Spinal cord (tissue), 10 donors: ENCODE measurements around the gene POLQ. TPM values are rescaled to one million over a fixed set of nuclear protein-coding genes. Genes with fewer than 3 reads are reported as not detected.
A peak's percentile ranks its signal among the peaks of the same experiment; 100 is the strongest.

Experiments used
- DNase-seq, 6 donors: peaks; one replicate each; pipeline versions ENCODE4 v3.0.0 to v3.0.0-alpha.2; 2013 to 2015; ENCODE audit warnings: low spot score in 6 of 6, low read depth in 4 of 6
- H3K27ac ChIP-seq: one replicate; pipeline ENCODE4 v1.5.1; 2013; ENCODE audit warnings: low read depth, low read length, control low read depth
- H3K27me3 ChIP-seq: one replicate; pipeline ENCODE4 v1.6.1; 2013; ENCODE audit warnings: low read length; ENCODE audit not compliant: control insufficient read depth, insufficient read depth
- H3K36me3 ChIP-seq: one replicate; pipeline ENCODE4 v1.6.1; 2013; ENCODE audit warnings: low read length; ENCODE audit not compliant: control insufficient read depth, insufficient read depth
- H3K4me1 ChIP-seq: one replicate; pipeline ENCODE4 v1.6.1; 2013; ENCODE audit warnings: low read length; ENCODE audit not compliant: control insufficient read depth, insufficient read depth
- H3K4me3 ChIP-seq: one replicate; pipeline ENCODE4 v1.5.1; 2013; ENCODE audit warnings: low read depth, low read length, control low read depth
- H3K9me3 ChIP-seq: one replicate; pipeline ENCODE4 v1.6.1; 2013; ENCODE audit warnings: low read length; ENCODE audit not compliant: control insufficient read depth, insufficient read depth
- WGBS: methylation state at CpG from one replicate; pipeline ENCODE4 v1.1.5; 2013; ENCODE audit warnings: missing lambda C conversion rate; ENCODE audit not compliant: insufficient coverage; 5-methylcytosine and 5-hydroxymethylcytosine counted together
- polyA plus RNA-seq, 2 donors: library from polyadenylated mRNA; unstranded; fragments of 120-200 nt; gene quantifications; one replicate each; pipeline ENCODE4 v1.2.1, GENCODE V29; 2013; ENCODE audit not compliant: insufficient read length in 2 of 2
- total RNA-seq, 2 donors: library from RNA; depleted of rRNA in 1 of 2; stranded (reverse); fragments of 120-200 nt in 1 of 2; fragments of >200 nt in 1 of 2; gene quantifications; one replicate each; pipeline versions ENCODE4 v1.2.3 to v1.2.4, GENCODE V29; 2013 to 2014
- donor health status: healthy.

Gene POLQ
- total and polyA plus RNA-seq, 4 donors, result 2.6 to 3.1 (median 2.8) TPM

GRCh38 chr3:121562148-121562547 is 16.4 kb upstream of the POLQ start:
- Histone ChIP-seq H3K27me3 (no peaks in the 10 kb centered on the region), H3K9me3 (no peaks in the 10 kb centered on the region), H3K4me3 (no peak overlapping the region), H3K4me1 (no peaks in the 10 kb centered on the region), H3K36me3 (no peaks in the 10 kb centered on the region), H3K27ac (no peak overlapping the region)
- DNase-seq, result no peak

GRCh38 chr3:121557426-121557934 is 11.7 kb upstream of the POLQ start:
- Histone ChIP-seq H3K4me3 (no peak overlapping the region), H3K27ac (no peak overlapping the region), H3K27me3 (no peaks in the 10 kb centered on the region), H3K36me3 (no peaks in the 10 kb centered on the region), H3K9me3 (no peaks in the 10 kb centered on the region), H3K4me1 (no peaks in the 10 kb centered on the region)
- no peak for DNase-seq
- WGBS, result no CpG with 5 or more reads among the region's 5 CpGs

- DNase-seq, result no peak
- H3K9me3 ChIP-seq, result no peaks in the 10 kb centered on the region
- WGBS, result no CpG with 5 or more reads among the region's 3 CpGs
- no peak overlapping the region for H3K4me3 ChIP-seq
- H3K36me3 ChIP-seq, result no peaks in the 10 kb centered on the region
- no peaks in the 10 kb centered on the region for H3K4me1 ChIP-seq
- H3K27ac ChIP-seq, result no peak overlapping the region
- H3K27me3 ChIP-seq, result no peaks in the 10 kb centered on the region
These were observed 7.0 kb upstream of the POLQ start for GRCh38 chr3:121552797-121553196.

GRCh38 chr3:121552379-121552778 is 6.6 kb upstream of the POLQ start:
- H3K4me1 ChIP-seq, result no peaks in the 10 kb centered on the region
- H3K27ac ChIP-seq, result no peak overlapping the region
- H3K36me3 ChIP-seq, result no peaks in the 10 kb centered on the region
- no peak for DNase-seq
- 60% methylated on average over 2 of the region's 4 CpGs for WGBS
- no peaks in the 10 kb centered on the region for H3K9me3 ChIP-seq
- H3K4me3 ChIP-seq, result no peak overlapping the region
- H3K27me3 ChIP-seq, result no peaks in the 10 kb centered on the region

GRCh38 chr3:121545049-121545573 is 677 bp downstream of the POLQ start:
- DNase-seq, result no peak
- peaks cover 8% of the 10 kb centered on the region for H3K4me1 ChIP-seq
- WGBS, result 2% methylated on average over 7 of the region's 18 CpGs
- no peaks in the 10 kb centered on the region for H3K9me3 ChIP-seq
- H3K36me3 ChIP-seq, result no peaks in the 10 kb centered on the region
- no peak overlapping the region for H3K27ac ChIP-seq
- no peaks in the 10 kb centered on the region for H3K27me3 ChIP-seq
- peak overlapping the region; percentile 75 for H3K4me3 ChIP-seq

GRCh38 chr3:121542924-121543323 is 2.9 kb downstream of the POLQ start:
- DNase-seq, result no peak
- Histone ChIP-seq H3K27ac (no peak overlapping the region), H3K9me3 (no peaks in the 10 kb centered on the region), H3K4me1 (peaks cover 8% of the 10 kb centered on the region), H3K27me3 (no peaks in the 10 kb centered on the region), H3K4me3 (no peak overlapping the region), H3K36me3 (no peaks in the 10 kb centered on the region)

GRCh38 chr3:121531269-121531668 is 14.5 kb downstream of the POLQ start:
- Histone ChIP-seq H3K27ac (no peak overlapping the region), H3K4me3 (no peak overlapping the region), H3K9me3 (no peaks in the 10 kb centered on the region), H3K4me1 (no peaks in the 10 kb centered on the region), H3K27me3 (no peaks in the 10 kb centered on the region), H3K36me3 (peaks cover 2% of the 10 kb centered on the region)
- no peak for DNase-seq

- no CpG with 5 or more reads among the region's 3 CpGs for WGBS
- peak in 1 of 6 donors; percentile 59 for DNase-seq
- Histone ChIP-seq H3K27me3 (no peaks in the 10 kb centered on the region), H3K9me3 (no peaks in the 10 kb centered on the region), H3K27ac (no peak overlapping the region), H3K4me3 (no peak overlapping the region), H3K4me1 (no peaks in the 10 kb centered on the region), H3K36me3 (peaks cover 2% of the 10 kb centered on the region)
These were observed 16.5 kb downstream of the POLQ start for GRCh38 chr3:121529308-121529707.

GRCh38 chr3:121520510-121520909 is 25.3 kb downstream of the POLQ start:
- H3K4me1 ChIP-seq, result no peaks in the 10 kb centered on the region
- H3K27me3 ChIP-seq, result no peaks in the 10 kb centered on the region
- peaks cover 5% of the 10 kb centered on the region for H3K9me3 ChIP-seq
- no peaks in the 10 kb centered on the region for H3K36me3 ChIP-seq
- no peak for DNase-seq
- H3K4me3 ChIP-seq, result no peak overlapping the region
- no peak overlapping the region for H3K27ac ChIP-seq
- 100% methylated on average over 2 of the region's 3 CpGs for WGBS

- Histone ChIP-seq H3K4me3 (no peak overlapping the region), H3K9me3 (peaks cover 5% of the 10 kb centered on the region), H3K4me1 (no peaks in the 10 kb centered on the region), H3K36me3 (no peaks in the 10 kb centered on the region), H3K27ac (no peak overlapping the region), H3K27me3 (no peaks in the 10 kb centered on the region)
- DNase-seq, result peak in 2 of 6 donors; percentile 3 to 20
- 100% methylated on average over 2 of the region's 5 CpGs for WGBS
These were observed 27.7 kb downstream of the POLQ start for GRCh38 chr3:121517953-121518655.
